H1 (cell line): ENCODE results near the gene RBM4. TPM values are rescaled to one million over a fixed set of nuclear protein-coding genes. Genes with fewer than 3 reads are reported as not detected.

Source experiments
- CTCF ChIA-PET: fragments of 300-600 bp; sonication (Branson Sonifier 250); formaldehyde crosslinking; loops from one replicate; lab custom pipeline; 2021; ENCODE audit not compliant: partially characterized antibody; lab: Charles Lee
- POLR2A ChIA-PET: fragments of 300-600 bp; sonication (Branson Sonifier 250); formaldehyde crosslinking; loops from one replicate; lab custom pipeline; 2021; ENCODE audit warnings: inconsistent platforms; ENCODE audit not compliant: partially characterized antibody; lab: Charles Lee
- DNase-seq, 2 experiments: peaks; one replicate each; pipeline versions ENCODE4 v3.0.0 to v3.0.0-alpha.2; 2010 to 2022; ENCODE audit warnings: low spot score in 2 of 2, low read depth in 1 of 2, mixed read lengths in 1 of 2
- FAIRE-seq: peaks from 2 replicates; lab custom pipeline; 2011; peaks lifted over from hg19 to GRCh38; lab: Jason Lieb, UNC
- H2AFZ ChIP-seq: 2 replicates; pipeline ENCODE4 v1.8.1; 2012; ENCODE audit warnings: low read length, inconsistent platforms
- H2AK5ac ChIP-seq: 2 replicates; pipeline ENCODE4 v1.6.1; 2013; ENCODE audit warnings: low read depth, low read length
- H2BK120ac ChIP-seq: replicated peaks from 2 replicates; pipeline ENCODE3; 2013; ENCODE audit warnings: low read depth, low read length, inconsistent platforms
- H2BK12ac ChIP-seq: 2 replicates; pipeline ENCODE4 v1.6.1; 2013; ENCODE audit warnings: low read depth, low read length
- H2BK15ac ChIP-seq: 2 replicates; pipeline ENCODE4 v1.6.1; 2013; ENCODE audit warnings: low read length
- H2BK20ac ChIP-seq: 2 replicates; pipeline ENCODE4 v1.6.1; 2013; ENCODE audit warnings: low read length
- H2BK5ac ChIP-seq: 2 replicates; pipeline ENCODE4 v1.6.1; 2013; ENCODE audit warnings: low read depth, low read length
- H3K14ac ChIP-seq: 2 replicates; pipeline ENCODE4 v1.6.1; 2013; ENCODE audit warnings: inconsistent platforms; ENCODE audit not compliant: insufficient read length
- H3K18ac ChIP-seq: 2 replicates; pipeline ENCODE4 v1.6.1; 2013; ENCODE audit warnings: low read length; ENCODE audit errors: extremely low read depth
- H3K23ac ChIP-seq: 2 replicates; pipeline ENCODE4 v1.6.1; 2013; ENCODE audit warnings: inconsistent platforms; ENCODE audit not compliant: insufficient read length
- H3K23me2 ChIP-seq: 2 replicates; pipeline ENCODE4 v1.6.1; 2013; ENCODE audit warnings: low read depth, low read length
- H3K27ac ChIP-seq: 2 replicates; pipeline ENCODE4 v1.6.1; 2011; ENCODE audit warnings: low read depth, low read length, inconsistent platforms
- H3K27me3 ChIP-seq, 4 experiments: replicated peaks in 1 of 4; 1 replicate in 1 of 4; 2 replicates in 3 of 4; pipeline versions ENCODE4 v1.6.1 to v1.8.1; 2011 to 2013; ENCODE audit warnings: low read length in 3 of 4, mild to moderate bottlenecking in 3 of 4, inconsistent platforms in 2 of 4, mixed read lengths in 2 of 4, moderate library complexity in 1 of 4; ENCODE audit not compliant: control insufficient read depth in 3 of 4, insufficient read depth in 3 of 4; ENCODE audit errors: extremely low read depth in 1 of 4
- H3K36me3 ChIP-seq, 4 experiments: 2 replicates each; pipeline versions ENCODE4 v1.6.1 to v1.8.1; 2011 to 2013; ENCODE audit warnings: mild to moderate bottlenecking in 4 of 4, low read length in 3 of 4, moderate library complexity in 2 of 4, control low read depth in 1 of 4, inconsistent platforms in 1 of 4; ENCODE audit not compliant: insufficient read depth in 4 of 4, control insufficient read depth in 2 of 4
- H3K4ac ChIP-seq: replicated peaks from 2 replicates; pipeline ENCODE3; 2013; ENCODE audit warnings: low read length, low read depth, mixed read lengths, inconsistent platforms; ENCODE audit not compliant: insufficient read length
- H3K4me1 ChIP-seq, 4 experiments: replicated peaks in 1 of 4; 1 replicate in 1 of 4; 2 replicates in 3 of 4; pipeline versions ENCODE4 v1.6.1 to v1.8.1; 2011 to 2013; ENCODE audit warnings: low read length in 3 of 4, inconsistent platforms in 2 of 4, mixed read lengths in 1 of 4; ENCODE audit not compliant: insufficient read depth in 4 of 4, control insufficient read depth in 3 of 4
- H3K4me2 ChIP-seq, 2 experiments: 2 replicates each; pipeline versions ENCODE4 v1.6.1 to v1.8.1; 2011 to 2013; ENCODE audit warnings: low read depth in 2 of 2, low read length in 2 of 2, control low read depth in 1 of 2, inconsistent platforms in 1 of 2, mild to moderate bottlenecking in 1 of 2; ENCODE audit not compliant: insufficient read depth in 1 of 2
- H3K4me3 ChIP-seq, 4 experiments: fragments of 200-600, 300-600 bp in 1 of 4; sonication (generic), shearing (Covaris generic), sonication (Bioruptor Twin) in 1 of 4; 2 replicates each; pipeline versions ENCODE4 v1.5.1 to v1.8.1; 2011 to 2016; ENCODE audit warnings: low read length in 4 of 4, low read depth in 3 of 4, control low read depth in 2 of 4, inconsistent platforms in 2 of 4, mild to moderate bottlenecking in 2 of 4, mixed read lengths in 1 of 4, moderate library complexity in 1 of 4; ENCODE audit not compliant: insufficient read depth in 2 of 4; ENCODE audit errors: extremely low read depth in 1 of 4
- H3K56ac ChIP-seq: replicated peaks from 2 replicates; pipeline ENCODE3; 2013; ENCODE audit warnings: low read depth, mild to moderate bottlenecking, mixed read lengths, low read length, inconsistent platforms; ENCODE audit not compliant: insufficient read length
- H3K79me1 ChIP-seq: 2 replicates; pipeline ENCODE4 v1.6.1; 2013; ENCODE audit warnings: low read depth, low read length, control low read depth
- H3K79me2 ChIP-seq, 2 experiments: 2 replicates each; pipeline versions ENCODE4 v1.6.1 to v1.8.1; 2012 to 2013; ENCODE audit warnings: low read length in 2 of 2, mild to moderate bottlenecking in 2 of 2, inconsistent platforms in 1 of 2; ENCODE audit not compliant: insufficient read depth in 2 of 2, control insufficient read depth in 1 of 2
- H3K9ac ChIP-seq, 4 experiments: replicated peaks in 1 of 4; 1 replicate in 1 of 4; 2 replicates in 3 of 4; pipeline versions ENCODE4 v1.6.1 to v1.8.1; 2011 to 2013; ENCODE audit warnings: low read depth in 3 of 4, low read length in 3 of 4, control low read depth in 2 of 4, mild to moderate bottlenecking in 2 of 4, moderate library complexity in 2 of 4, inconsistent platforms in 1 of 4; ENCODE audit errors: extremely low read depth in 1 of 4
- H3K9me3 ChIP-seq, 2 experiments: 2 replicates each; pipeline versions ENCODE4 v1.6.1 to v1.8.1; 2012 to 2013; ENCODE audit warnings: mild to moderate bottlenecking in 2 of 2, moderate library complexity in 2 of 2, control low read depth in 1 of 2, inconsistent platforms in 1 of 2, low read depth in 1 of 2, low read length in 1 of 2, mixed read lengths in 1 of 2; ENCODE audit not compliant: insufficient read depth in 2 of 2
- H4K20me1 ChIP-seq, 2 experiments: replicated peaks in 1 of 2; 2 replicates each; pipeline versions ENCODE3 to v1.8.1; 2011 to 2013; ENCODE audit warnings: inconsistent platforms in 2 of 2, low read length in 2 of 2, mild to moderate bottlenecking in 1 of 2; ENCODE audit not compliant: insufficient read depth in 2 of 2, control insufficient read depth in 1 of 2
- H4K5ac ChIP-seq: 2 replicates; pipeline ENCODE4 v1.6.1; 2013; ENCODE audit warnings: low read length, low read depth, mixed read lengths, inconsistent platforms; ENCODE audit not compliant: insufficient read length
- H4K8ac ChIP-seq: 2 replicates; pipeline ENCODE4 v1.8.0; 2013; ENCODE audit warnings: mild to moderate bottlenecking, moderate library complexity, low read length, inconsistent platforms; ENCODE audit not compliant: insufficient read depth; ENCODE audit errors: extremely low read depth
- H4K91ac ChIP-seq: replicated peaks from 2 replicates; pipeline ENCODE3; 2013; ENCODE audit warnings: low read length, mixed read lengths, inconsistent platforms; ENCODE audit not compliant: insufficient read length
- ATF2 ChIP-seq: IDR thresholded peaks from 2 replicates; pipeline ENCODE4 v1.6.1; 2012; ENCODE audit warnings: low read length, inconsistent platforms
- GTF2F1 ChIP-seq: IDR thresholded peaks from 2 replicates; pipeline ENCODE4 v1.6.1; 2012; ENCODE audit warnings: low read depth, low read length, improper control_type of control experiment, borderline replicate concordance
- HDAC6 ChIP-seq: IDR thresholded peaks from one replicate; pipeline ENCODE4 v1.7.1; 2012; ENCODE audit warnings: low read depth, mild to moderate bottlenecking, inconsistent platforms, low read length, moderate library complexity
- KDM5A ChIP-seq: fragments of 200-600 bp; IDR thresholded peaks from 2 replicates; pipeline ENCODE4 v1.7.1; 2012; ENCODE audit warnings: mild to moderate bottlenecking, low read length, inconsistent platforms, mixed read lengths
- NANOG ChIP-seq: IDR thresholded peaks from 2 replicates; pipeline ENCODE4 v1.6.1; 2011; ENCODE audit warnings: low read length, low read depth, mild to moderate bottlenecking, inconsistent platforms; ENCODE audit not compliant: insufficient read depth, poor library complexity, severe bottlenecking
- SUZ12 ChIP-seq: fragments of 200-600 bp; sonication (generic); IDR thresholded peaks from 2 replicates; pipeline ENCODE4 v1.6.1; 2012; ENCODE audit warnings: mild to moderate bottlenecking, inconsistent platforms, low read length, moderate library complexity, mixed read lengths
- TAF7 ChIP-seq: optimal IDR thresholded peaks from 2 replicates; pipeline ENCODE3; 2011; ENCODE audit warnings: low read depth, mild to moderate bottlenecking, inconsistent platforms, low read length, moderate library complexity, borderline replicate concordance
- WGBS, 2 experiments: shearing (Covaris generic) in 1 of 2; methylation state at CpG; one replicate each; pipeline versions ENCODE4 v1.1.6 to v1.1.7; 2013 to 2015; ENCODE audit warnings: low lambda C conversion rate in 2 of 2, mixed read lengths in 2 of 2, inconsistent platforms in 1 of 2, low coverage in 1 of 2, missing lambda C conversion rate in 1 of 2; ENCODE audit not compliant: insufficient replicate concordance in 2 of 2, insufficient coverage in 1 of 2, insufficient read length in 1 of 2; ENCODE audit errors: extremely low coverage in 1 of 2, missing lambda C conversion rate in 1 of 2; 5-methylcytosine and 5-hydroxymethylcytosine counted together
- polyA plus RNA-seq, 7 experiments: library from polyadenylated mRNA; depleted of rRNA in 3 of 7; stranded (reverse) in 5 of 7; unstranded in 2 of 7; fragments of >200 nt in 5 of 7; fragments of 200-250 nt in 2 of 7; gene quantifications; 1 replicate in 5 of 7; 2 replicates in 1 of 7; 4 replicates in 1 of 7; pipeline versions ENCODE4 v1.2.1 to v1.2.3, GENCODE V29; 2011 to 2013; ENCODE audit warnings: missing spikeins in 2 of 7, mixed read lengths in 2 of 7
- total RNA-seq: library from RNA; stranded (reverse); fragmentation: NEBNext Ultra II Directional; extraction: Animal tissue kit (Norgen Biotek cat#: 25700); gene quantifications from 2 replicates; pipeline ENCODE4 v1.2.1, GENCODE V29; 2021
- TF ChIP-seq, protein P1 (sequence below): IDR thresholded peaks from 2 replicates; pipeline ENCODE4 v1.6.1; 2012; ENCODE audit warnings: inconsistent platforms

Gene RBM4
- total and polyA plus RNA-seq, 2 of the 8 experiments (the other 6 are each of a cell fraction or from before 2014, with no cell fraction given) = 192 to 330 TPM

DNA sequence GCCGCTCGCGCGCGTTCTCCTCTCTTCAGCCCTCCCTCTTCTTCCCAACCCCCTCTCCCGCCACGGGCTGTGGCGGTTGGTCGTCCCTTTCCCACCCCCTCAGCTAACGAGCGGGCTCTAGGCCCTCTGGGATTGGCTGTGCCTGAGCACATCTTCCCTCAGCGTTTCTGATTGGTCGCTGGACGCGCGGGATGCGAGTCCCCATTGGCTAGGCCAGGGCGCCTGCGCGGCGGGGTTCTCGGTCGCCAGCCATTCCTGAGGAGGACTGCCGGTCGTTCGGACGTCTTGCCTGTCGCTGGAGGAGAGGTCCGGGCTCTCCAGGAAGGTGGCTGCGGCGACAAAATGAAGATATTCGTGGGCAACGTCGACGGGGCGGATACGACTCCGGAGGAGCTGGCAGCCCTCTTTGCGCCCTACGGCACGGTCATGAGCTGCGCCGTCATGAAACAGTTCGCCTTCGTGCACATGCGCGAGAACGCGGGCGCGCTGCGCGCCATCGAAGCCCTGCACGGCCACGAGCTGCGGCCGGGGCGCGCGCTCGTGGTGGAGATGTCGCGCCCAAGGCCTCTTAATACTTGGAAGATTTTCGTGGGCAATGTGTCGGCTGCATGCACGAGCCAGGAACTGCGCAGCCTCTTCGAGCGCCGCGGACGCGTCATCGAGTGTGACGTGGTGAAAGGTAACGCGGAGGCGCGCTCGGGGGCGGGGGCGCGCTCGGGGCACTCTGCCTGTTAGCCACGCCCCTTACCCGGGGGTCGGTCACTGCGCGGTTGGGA is 21.9 kb upstream of the RBM4 start, which contains the start of gene RBM14:
Gene RBM14, plus strand, starts transcription at position 252 of the 776 bp plus-strand sequence. Its CDS starts 91 bp downstream, at position 343.
- H4K20me1 ChIP-seq = peaks cover 30 to 35% of the 10 kb centered on the region in 2 experiments
- 1% methylated on average over 84 of the region's 90 CpGs; no CpG with 5 or more reads in 1 of the 2 experiments for WGBS, 2 experiments
- TF ChIP-seq TAF7 (peak; percentile 96), HDAC6 (no peak), GTF2F1 (0 out of 2 replicates have a peak, but pooled peaks have one; percentile 60), NANOG (peak; percentile 44), SUZ12 (no peak), ATF2 (peak; percentile 74), KDM5A (peak; percentile 39; the same call in 1 of the 2 replicates)
- TF ChIP-seq, protein P1, sequence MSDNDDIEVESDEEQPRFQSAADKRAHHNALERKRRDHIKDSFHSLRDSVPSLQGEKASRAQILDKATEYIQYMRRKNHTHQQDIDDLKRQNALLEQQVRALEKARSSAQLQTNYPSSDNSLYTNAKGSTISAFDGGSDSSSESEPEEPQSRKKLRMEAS = peak; percentile 85

More for the DNA sequence above, 21.9 kb upstream of the RBM4 start, which contains the start of gene RBM14:
- Histone ChIP-seq H4K91ac (peak within 1 kb of the TSS; percentile 88), H3K9me3 (no peaks in the 10 kb centered on the region), H3K79me1 (no peaks in the 10 kb centered on the region; the same call in none of the 2 replicates), H4K8ac (peak within 1 kb of the TSS; percentile 98), H2BK12ac (peak within 1 kb of the TSS; percentile 11; the same call in 1 of the 2 replicates), H3K14ac (no peak within 1 kb of the TSS), H4K5ac (peak within 1 kb of the TSS; percentile 82), H3K23ac (no peak within 1 kb of the TSS), H3K36me3 (peaks cover 2 to 27% (median 9%) of the 10 kb centered on the region in 4 experiments; a peak in 5 of 8 replicates), H2BK20ac (no peak within 1 kb of the TSS), H2AK5ac (peak within 1 kb of the TSS; percentile 87; the same call in 1 of the 2 replicates), H2BK15ac (no peak within 1 kb of the TSS), H2BK5ac (peak within 1 kb of the TSS; percentile 100), H3K79me2 (peaks cover 40 to 50% of the 10 kb centered on the region in 2 experiments), H2AFZ (no peak within 1 kb of the TSS), H3K4me1 (peaks cover 0 to 15% (median 3%) of the 10 kb centered on the region in 4 experiments; a peak in 4 of 7 replicates), H3K23me2 (peaks cover 11% of the 10 kb centered on the region), H3K27me3 (no peaks in the 10 kb centered on the region), H2BK120ac (peak within 1 kb of the TSS; percentile 25), H3K4me3 (peak within 1 kb of the TSS; percentile 81 to 99 (median 92)), H3K27ac (peak within 1 kb of the TSS; percentile 98), H3K56ac (peak within 1 kb of the TSS; percentile 62), H3K4ac (peak within 1 kb of the TSS; percentile 40), H3K9ac (peak within 1 kb of the TSS; percentile 86 to 99 (median 94)), H3K18ac (peak within 1 kb of the TSS; percentile 100), H3K4me2 (peak within 1 kb of the TSS; percentile 86 to 94)
- ChIA-PET POLR2A (interaction anchor here (0.6 to 66.2 kb wide), 26 partner anchors 4 to 341 kb away, joined by 3 to 2165 read pairs (median 6); partner anchors contain the start of genes ACTN3, BBS1, CCDC87 and CCS), CTCF (interaction anchor here (1.0 to 1.3 kb wide), 2 partner anchors 37 to 109 kb away, joined by 3 to 6 read pairs; no protein-coding TSS in a partner anchor)
- DNase-seq = peak; percentile 96 to 99
- peak; percentile 39 for FAIRE-seq
